Measurements from ENCODE around the gene TIMM21.

- TF ChIP-seq, protein P1, sequence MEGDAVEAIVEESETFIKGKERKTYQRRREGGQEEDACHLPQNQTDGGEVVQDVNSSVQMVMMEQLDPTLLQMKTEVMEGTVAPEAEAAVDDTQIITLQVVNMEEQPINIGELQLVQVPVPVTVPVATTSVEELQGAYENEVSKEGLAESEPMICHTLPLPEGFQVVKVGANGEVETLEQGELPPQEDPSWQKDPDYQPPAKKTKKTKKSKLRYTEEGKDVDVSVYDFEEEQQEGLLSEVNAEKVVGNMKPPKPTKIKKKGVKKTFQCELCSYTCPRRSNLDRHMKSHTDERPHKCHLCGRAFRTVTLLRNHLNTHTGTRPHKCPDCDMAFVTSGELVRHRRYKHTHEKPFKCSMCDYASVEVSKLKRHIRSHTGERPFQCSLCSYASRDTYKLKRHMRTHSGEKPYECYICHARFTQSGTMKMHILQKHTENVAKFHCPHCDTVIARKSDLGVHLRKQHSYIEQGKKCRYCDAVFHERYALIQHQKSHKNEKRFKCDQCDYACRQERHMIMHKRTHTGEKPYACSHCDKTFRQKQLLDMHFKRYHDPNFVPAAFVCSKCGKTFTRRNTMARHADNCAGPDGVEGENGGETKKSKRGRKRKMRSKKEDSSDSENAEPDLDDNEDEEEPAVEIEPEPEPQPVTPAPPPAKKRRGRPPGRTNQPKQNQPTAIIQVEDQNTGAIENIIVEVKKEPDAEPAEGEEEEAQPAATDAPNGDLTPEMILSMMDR (IDR thresholded peaks at IDR 0.05): no peak
- TF ChIP-seq POLR2A (IDR thresholded peaks at IDR 0.05): no peak
Observed at GRCh38 chr18:74146756-74147155, 1.6 kb upstream of the TIMM21 start.
